Stimulated activated CD4-positive, alpha-beta T cell treated with anti-CD3 and anti-CD28 coated beads, Interleukin-12 subunit alpha, Interleukin-12 subunit beta, amount 100 ng/mL, for 24 hours (primary cell): ENCODE data around the gene ZSWIM5.

Source experiments
- DNase-seq, 2 experiments: peaks; one replicate each; pipeline ENCODE4 v3.0.0-alpha.2; 2020; ENCODE audit warnings: low read depth in 2 of 2

Gene ZSWIM5

GRCh38 chr1:45026446-45026845, 180.0 kb downstream of the ZSWIM5 start:
- no peak for DNase-seq

- no peak for DNase-seq
These were observed 182.7 kb downstream of the ZSWIM5 start for GRCh38 chr1:45023663-45024062.

- DNase-seq: peak; percentile 43 to 58
These were observed 187.7 kb downstream of the ZSWIM5 start for GRCh38 chr1:45018599-45019230.

GRCh38 chr1:45016767-45017166, 189.6 kb downstream of the ZSWIM5 start:
- DNase-seq: no peak

GRCh38 chr1:45016090-45016697, 190.2 kb downstream of the ZSWIM5 start:
- no peak for DNase-seq

- no peak for DNase-seq
These were observed 190.7 kb downstream of the ZSWIM5 start for GRCh38 chr1:45015683-45016082.

GRCh38 chr1:45014321-45015028, 191.9 kb downstream of the ZSWIM5 start:
- DNase-seq: peak; percentile 51 to 75

- DNase-seq: no peak
These were observed 192.7 kb downstream of the ZSWIM5 start for GRCh38 chr1:45013551-45014209.

GRCh38 chr1:45012639-45013278, 193.6 kb downstream of the ZSWIM5 start:
- DNase-seq: peak; percentile 8 to 47

- DNase-seq: peak; percentile 74 to 93
These were observed 194.4 kb downstream of the ZSWIM5 start, which contains the start of gene UROD for GRCh38 chr1:45011837-45012638. TSS of gene UROD (plus strand) at chr1:45012254. CDS start at chr1:45012266, 12 bp downstream.

- DNase-seq: peak; percentile 54 to 69
These were observed 195.3 kb downstream of the ZSWIM5 start, which contains the start of gene HECTD3 for GRCh38 chr1:45010855-45011811. TSS of gene HECTD3 (minus strand) at chr1:45011324. CDS start at chr1:45011257, 67 bp downstream.

- peak in 1 of 2 experiments; percentile 20 for DNase-seq
These were observed 196.2 kb downstream of the ZSWIM5 start for GRCh38 chr1:45009956-45010854.

GRCh38 chr1:45009296-45009865, 197.0 kb downstream of the ZSWIM5 start:
- DNase-seq: no peak

- DNase-seq: no peak
These were observed 197.9 kb downstream of the ZSWIM5 start for GRCh38 chr1:45008516-45008915.

- no peak for DNase-seq
These were observed 198.3 kb downstream of the ZSWIM5 start for GRCh38 chr1:45008076-45008475.

GRCh38 chr1:45007311-45007710, 199.1 kb downstream of the ZSWIM5 start:
- no peak for DNase-seq

- no peak for DNase-seq
These were observed 200.6 kb downstream of the ZSWIM5 start for GRCh38 chr1:45005761-45006160.

GRCh38 chr1:45004281-45004920, 202.0 kb downstream of the ZSWIM5 start:
- no peak for DNase-seq
